ENCODE measurements around the gene TTC3.

TTC3 gene

GRCh38 chr21:37153935-37154350 lies 80.9 kb downstream of the TTC3 start:
- TF ChIP-seq CTCF (IDR thresholded peaks at IDR 0.05; ENCODE audit: borderline replicate concordance, control extremely low read depth, extremely low read depth, insufficient read depth, missing control alignments), result no peak
- no peak for DNase-seq (ENCODE audit: low spot score)
- in situ Hi-C loops (cut with MboI; ENCODE audit: low sequenced_read_pairs, unreplicated experiment), result no loop called here

DNA sequence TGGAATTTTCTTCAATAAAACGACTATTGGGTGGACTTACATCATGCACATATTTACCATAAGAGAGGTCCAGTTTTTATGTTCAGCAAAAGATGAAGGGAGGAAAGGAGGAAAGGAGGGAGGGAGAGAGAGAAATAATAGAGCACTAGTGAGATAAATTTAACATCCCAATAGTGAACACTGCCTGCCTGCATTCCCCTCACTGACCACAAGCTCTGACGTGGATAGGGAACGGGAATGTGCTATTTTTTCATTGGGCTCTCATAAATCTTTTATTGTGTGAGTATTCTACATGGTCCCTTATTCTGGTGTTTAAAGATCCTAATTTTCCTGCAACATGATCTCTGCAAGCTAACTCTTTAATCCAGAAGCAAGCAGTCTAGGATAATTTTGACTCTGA lies 82.1 kb downstream of the TTC3 start:
- no peak for DNase-seq (ENCODE audit: low spot score)
- TF ChIP-seq CTCF (IDR thresholded peaks at IDR 0.05; ENCODE audit: borderline replicate concordance, control extremely low read depth, extremely low read depth, insufficient read depth, missing control alignments), result no peak
- in situ Hi-C loops (cut with MboI; ENCODE audit: low sequenced_read_pairs, unreplicated experiment), result no loop called here

DNA sequence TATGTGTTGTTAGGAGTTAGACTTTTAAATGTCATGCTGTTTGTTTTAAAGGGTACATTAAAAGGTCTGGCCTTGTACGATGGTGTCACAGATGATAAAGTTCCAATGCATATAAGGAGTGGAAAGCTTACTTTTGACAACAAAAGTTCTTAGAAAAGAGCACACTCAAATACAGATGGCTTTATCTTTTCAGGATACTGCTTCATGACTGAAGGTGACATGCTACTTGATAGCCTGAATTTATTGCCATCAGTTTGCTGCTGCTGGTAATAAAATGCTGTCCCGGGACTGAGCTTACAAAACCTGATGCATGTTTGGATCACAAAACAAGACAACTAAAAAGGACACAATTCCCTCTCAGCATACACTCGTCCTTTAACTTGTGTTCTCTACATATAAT lies 84.9 kb downstream of the TTC3 start:
- in situ Hi-C loops (cut with MboI; ENCODE audit: low sequenced_read_pairs, unreplicated experiment), result no loop called here
- TF ChIP-seq CTCF (IDR thresholded peaks at IDR 0.05; ENCODE audit: borderline replicate concordance, control extremely low read depth, extremely low read depth, insufficient read depth, missing control alignments), result no peak
- DNase-seq (ENCODE audit: low spot score), result no peak

- TF ChIP-seq CTCF (IDR thresholded peaks at IDR 0.05; ENCODE audit: borderline replicate concordance, control extremely low read depth, extremely low read depth, insufficient read depth, missing control alignments), result no peak
- DNase-seq (ENCODE audit: low spot score), result peak; percentile 54
- in situ Hi-C loops (cut with MboI; ENCODE audit: low sequenced_read_pairs, unreplicated experiment), result no loop called here
Observed at GRCh38 chr21:37159053-37159776, 86.2 kb downstream of the TTC3 start.

DNA sequence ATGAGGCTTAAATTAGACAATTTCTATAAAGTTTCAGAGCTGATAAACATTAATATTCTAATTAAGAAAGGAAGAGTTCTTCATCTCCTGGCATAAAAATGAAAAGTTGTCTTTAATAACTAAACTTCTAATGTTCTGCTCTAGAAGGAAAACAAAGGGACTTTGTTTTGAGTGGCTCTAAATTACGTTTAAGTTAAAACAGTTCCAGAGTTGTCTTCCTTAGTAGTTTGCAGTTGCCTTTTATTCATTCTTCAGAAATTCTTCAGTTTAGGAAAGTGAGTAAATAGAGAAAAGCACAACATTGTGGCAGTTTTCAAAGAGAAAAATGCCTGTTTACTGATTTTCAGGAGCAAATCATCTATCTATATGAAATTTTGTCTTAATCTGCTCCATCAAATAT lies 86.9 kb downstream of the TTC3 start:
- DNase-seq (ENCODE audit: low spot score), result no peak
- in situ Hi-C loops (cut with MboI; ENCODE audit: low sequenced_read_pairs, unreplicated experiment), result no loop called here
- TF ChIP-seq CTCF (IDR thresholded peaks at IDR 0.05; ENCODE audit: borderline replicate concordance, control extremely low read depth, extremely low read depth, insufficient read depth, missing control alignments), result no peak

GRCh38 chr21:37164742-37165141 lies 91.7 kb downstream of the TTC3 start:
- in situ Hi-C loops (cut with MboI; ENCODE audit: low sequenced_read_pairs, unreplicated experiment), result no loop called here
- no peak for TF ChIP-seq CTCF (IDR thresholded peaks at IDR 0.05; ENCODE audit: borderline replicate concordance, control extremely low read depth, extremely low read depth, insufficient read depth, missing control alignments)
- no peak for DNase-seq (ENCODE audit: low spot score)
